ENCODE data around the gene SMAD9. TPM values are rescaled to one million over a fixed set of nuclear protein-coding genes. Genes with fewer than 3 reads are reported as not detected.

SMAD9 gene
- total and polyA plus RNA-seq, 9 of the 15 experiments (the other 6 are each of a cell fraction or from before 2014, with no cell fraction given) = 0.02 to 0.08 (median 0.03) TPM; not detected in 4

DNA sequence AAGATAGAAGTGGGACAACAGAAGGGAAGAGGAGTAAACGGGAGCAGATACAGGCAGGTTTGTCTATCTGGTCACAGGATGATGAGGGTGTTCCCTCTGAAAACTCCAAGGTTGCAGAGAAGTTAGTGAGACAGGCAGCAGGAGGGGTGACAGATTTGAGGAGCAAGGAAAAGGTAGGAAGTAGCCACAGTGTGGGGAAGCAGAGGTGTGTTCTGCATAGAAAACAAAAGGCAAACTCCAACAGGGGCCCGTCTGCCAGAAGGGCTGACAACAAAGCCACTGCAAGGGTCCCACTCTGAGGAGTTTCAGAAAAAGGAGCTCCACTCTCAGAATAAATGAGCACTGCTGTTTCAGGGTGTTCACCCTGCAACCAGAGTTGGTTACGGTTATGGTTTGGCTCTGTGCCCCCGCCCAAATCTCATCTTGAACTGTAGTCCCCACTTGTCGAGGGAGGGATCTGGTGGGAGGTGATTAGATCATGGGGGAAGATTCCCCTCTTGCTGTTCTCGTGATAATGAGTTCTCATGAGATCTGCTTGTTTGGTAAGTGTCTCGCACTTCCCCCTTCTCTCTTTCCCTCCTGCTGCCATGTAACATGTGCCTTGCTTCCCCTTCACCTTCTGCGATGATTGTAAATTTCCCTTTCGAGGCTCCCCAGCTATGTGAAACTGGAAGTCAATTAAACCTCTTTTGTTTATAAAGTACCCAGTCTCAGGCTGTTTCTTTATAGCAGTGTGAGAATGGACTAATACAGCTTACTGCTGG is 32.1 kb downstream of the SMAD9 start (continued):
- TF ChIP-seq MGA (IDR thresholded peaks at IDR 0.05) (peak; percentile 33; the same call in 1 of the 2 replicates), ZNF551 (CRISPR knock-in tag; IDR thresholded peaks at IDR 0.05) (no peak), ZNF253 (CRISPR knock-in tag; conservative IDR thresholded peaks at IDR 0.05) (no peak), ZFP36 (IDR thresholded peaks at IDR 0.05; ENCODE audit: low read depth, low read length, partially characterized antibody) (no peak)
- TF ChIP-seq, protein P1, sequence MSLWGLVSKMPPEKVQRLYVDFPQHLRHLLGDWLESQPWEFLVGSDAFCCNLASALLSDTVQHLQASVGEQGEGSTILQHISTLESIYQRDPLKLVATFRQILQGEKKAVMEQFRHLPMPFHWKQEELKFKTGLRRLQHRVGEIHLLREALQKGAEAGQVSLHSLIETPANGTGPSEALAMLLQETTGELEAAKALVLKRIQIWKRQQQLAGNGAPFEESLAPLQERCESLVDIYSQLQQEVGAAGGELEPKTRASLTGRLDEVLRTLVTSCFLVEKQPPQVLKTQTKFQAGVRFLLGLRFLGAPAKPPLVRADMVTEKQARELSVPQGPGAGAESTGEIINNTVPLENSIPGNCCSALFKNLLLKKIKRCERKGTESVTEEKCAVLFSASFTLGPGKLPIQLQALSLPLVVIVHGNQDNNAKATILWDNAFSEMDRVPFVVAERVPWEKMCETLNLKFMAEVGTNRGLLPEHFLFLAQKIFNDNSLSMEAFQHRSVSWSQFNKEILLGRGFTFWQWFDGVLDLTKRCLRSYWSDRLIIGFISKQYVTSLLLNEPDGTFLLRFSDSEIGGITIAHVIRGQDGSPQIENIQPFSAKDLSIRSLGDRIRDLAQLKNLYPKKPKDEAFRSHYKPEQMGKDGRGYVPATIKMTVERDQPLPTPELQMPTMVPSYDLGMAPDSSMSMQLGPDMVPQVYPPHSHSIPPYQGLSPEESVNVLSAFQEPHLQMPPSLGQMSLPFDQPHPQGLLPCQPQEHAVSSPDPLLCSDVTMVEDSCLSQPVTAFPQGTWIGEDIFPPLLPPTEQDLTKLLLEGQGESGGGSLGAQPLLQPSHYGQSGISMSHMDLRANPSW (CRISPR knock-in tag; IDR thresholded peaks at IDR 0.05) = no peak

Measured in K562 (cell line).